DMS53 treated with DMSO at 0.1 percent for 48 hours (cell line): Measurements from ENCODE around the gene ANKMY2.
A peak's percentile ranks its signal among the peaks of the same experiment; 100 is the strongest.

Experiments
- DNase-seq: peaks from one replicate; lab custom pipeline; 2025; ENCODE audit not compliant: unreplicated experiment; lab: John Stamatoyannopoulos, UW

Gene ANKMY2

GRCh38 chr7:16583834-16584233, 61.7 kb downstream of the ANKMY2 start:
- DNase-seq = no peak

- DNase-seq = no peak
Measured at GRCh38 chr7:16581286-16581685, 64.3 kb downstream of the ANKMY2 start.

GRCh38 chr7:16579216-16579615, 66.3 kb downstream of the ANKMY2 start:
- no peak for DNase-seq

- no peak for DNase-seq
Measured at GRCh38 chr7:16571941-16572340, 73.6 kb downstream of the ANKMY2 start.

GRCh38 chr7:16564909-16565426, 80.6 kb downstream of the ANKMY2 start:
- peak; percentile 89 for DNase-seq

GRCh38 chr7:16564023-16564380, 81.6 kb downstream of the ANKMY2 start:
- DNase-seq = no peak

GRCh38 chr7:16563281-16564022, 82.1 kb downstream of the ANKMY2 start:
- DNase-seq = peak; percentile 15

GRCh38 chr7:16562456-16563220, 82.9 kb downstream of the ANKMY2 start:
- DNase-seq = no peak

- DNase-seq = no peak
Measured at GRCh38 chr7:16561943-16562342, 83.6 kb downstream of the ANKMY2 start.

GRCh38 chr7:16559497-16560179, 85.9 kb downstream of the ANKMY2 start:
- no peak for DNase-seq

- DNase-seq = no peak
Measured at GRCh38 chr7:16558761-16559302, 86.7 kb downstream of the ANKMY2 start.

GRCh38 chr7:16556359-16556758, 89.2 kb downstream of the ANKMY2 start:
- DNase-seq = no peak

GRCh38 chr7:16554518-16555236, 90.9 kb downstream of the ANKMY2 start:
- DNase-seq = no peak

GRCh38 chr7:16550671-16551070, 94.9 kb downstream of the ANKMY2 start:
- no peak for DNase-seq
